Ectodermal cell (in vitro differentiated cells): ENCODE data around the gene COL5A1.

Experiments
- H3K27ac ChIP-seq: 2 replicates; pipeline ENCODE4 v1.7.0; 2013; ENCODE audit warnings: mild to moderate bottlenecking, low read depth, low read length; ENCODE audit not compliant: insufficient read depth, poor library complexity, severe bottlenecking
- H3K27me3 ChIP-seq: 2 replicates; pipeline ENCODE4 v1.7.0; 2013; ENCODE audit warnings: mild to moderate bottlenecking, low read length; ENCODE audit not compliant: insufficient read depth, control insufficient read depth, poor library complexity, severe bottlenecking
- H3K36me3 ChIP-seq: one replicate; pipeline ENCODE4 v1.7.0; 2013; ENCODE audit warnings: low read length; ENCODE audit not compliant: control insufficient read depth, insufficient read depth
- H3K4me1 ChIP-seq: one replicate; pipeline ENCODE4 v1.7.0; 2013; ENCODE audit warnings: low read length; ENCODE audit not compliant: control insufficient read depth, insufficient read depth
- H3K4me3 ChIP-seq: 2 replicates; pipeline ENCODE4 v1.7.0; 2013; ENCODE audit warnings: low read depth, low read length, control low read depth; ENCODE audit not compliant: insufficient read depth
- H3K9me3 ChIP-seq: 2 replicates; pipeline ENCODE4 v1.7.0; 2013; ENCODE audit warnings: mild to moderate bottlenecking, low read length, moderate library complexity; ENCODE audit not compliant: control insufficient read depth
- WGBS, 2 experiments: methylation state at CpG; one replicate each; pipeline ENCODE4 v1.1.7; 2013; ENCODE audit warnings: missing lambda C conversion rate in 2 of 2; 5-methylcytosine and 5-hydroxymethylcytosine counted together

COL5A1 gene

DNA sequence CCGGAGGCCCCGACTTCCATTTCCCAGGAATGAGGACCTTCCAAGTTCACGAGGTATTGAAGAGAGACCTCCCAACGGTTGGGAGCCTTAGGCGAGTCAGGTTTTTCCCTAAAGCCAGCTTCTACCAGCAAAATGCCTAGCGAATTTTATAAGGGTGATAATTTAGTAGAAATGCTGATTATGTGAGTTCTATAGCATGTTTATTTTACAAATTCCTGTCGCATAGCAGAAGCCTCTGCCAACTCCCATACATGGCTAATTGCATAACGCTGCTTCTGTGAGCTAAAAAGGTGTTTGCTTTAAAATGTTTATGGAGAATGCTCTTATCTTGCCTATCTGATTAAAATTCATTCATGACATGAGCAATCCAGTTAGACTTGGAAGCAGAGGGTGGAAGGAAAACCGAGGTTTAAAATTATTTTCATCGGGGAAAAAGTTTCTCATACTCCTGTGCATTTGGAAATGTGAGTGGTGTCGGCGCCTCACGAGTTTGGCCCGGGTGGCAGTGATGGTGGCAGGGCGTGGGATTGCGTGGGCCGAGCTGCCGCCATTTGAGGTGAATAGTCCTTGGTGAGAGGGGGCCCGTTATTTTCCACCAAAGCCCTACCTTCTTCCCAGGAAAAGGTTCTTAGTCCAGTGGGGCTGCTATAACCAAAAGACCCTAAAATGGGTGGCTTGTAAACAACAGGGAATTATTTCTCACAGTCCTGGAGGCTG is 134.6 kb downstream of the COL5A1 start:
- 93 to 95% methylated on average over 19 of the region's 19 CpGs for WGBS, 2 experiments
- no peak overlapping the region for H3K4me3 ChIP-seq
- no peaks in the 10 kb centered on the region for H3K9me3 ChIP-seq
- no peak overlapping the region for H3K27ac ChIP-seq
- no peaks in the 10 kb centered on the region for H3K36me3 ChIP-seq
- H3K4me1 ChIP-seq: no peaks in the 10 kb centered on the region
- H3K27me3 ChIP-seq: no peaks in the 10 kb centered on the region

- Histone ChIP-seq H3K4me1 (no peaks in the 10 kb centered on the region), H3K36me3 (no peaks in the 10 kb centered on the region), H3K27me3 (no peaks in the 10 kb centered on the region), H3K4me3 (no peak overlapping the region), H3K9me3 (no peaks in the 10 kb centered on the region), H3K27ac (no peak overlapping the region)
- 93 to 94% methylated on average over 13 of the region's 13 CpGs for WGBS, 2 experiments
Measured at GRCh38 chr9:134777153-134777552, 135.6 kb downstream of the COL5A1 start.

GRCh38 chr9:134778156-134778555 is 136.6 kb downstream of the COL5A1 start:
- Histone ChIP-seq H3K9me3 (no peaks in the 10 kb centered on the region), H3K4me1 (no peaks in the 10 kb centered on the region), H3K27me3 (no peaks in the 10 kb centered on the region), H3K27ac (no peak overlapping the region), H3K36me3 (no peaks in the 10 kb centered on the region), H3K4me3 (no peak overlapping the region)
- 91% methylated on average over 13 of the region's 13 CpGs for WGBS, 2 experiments

DNA sequence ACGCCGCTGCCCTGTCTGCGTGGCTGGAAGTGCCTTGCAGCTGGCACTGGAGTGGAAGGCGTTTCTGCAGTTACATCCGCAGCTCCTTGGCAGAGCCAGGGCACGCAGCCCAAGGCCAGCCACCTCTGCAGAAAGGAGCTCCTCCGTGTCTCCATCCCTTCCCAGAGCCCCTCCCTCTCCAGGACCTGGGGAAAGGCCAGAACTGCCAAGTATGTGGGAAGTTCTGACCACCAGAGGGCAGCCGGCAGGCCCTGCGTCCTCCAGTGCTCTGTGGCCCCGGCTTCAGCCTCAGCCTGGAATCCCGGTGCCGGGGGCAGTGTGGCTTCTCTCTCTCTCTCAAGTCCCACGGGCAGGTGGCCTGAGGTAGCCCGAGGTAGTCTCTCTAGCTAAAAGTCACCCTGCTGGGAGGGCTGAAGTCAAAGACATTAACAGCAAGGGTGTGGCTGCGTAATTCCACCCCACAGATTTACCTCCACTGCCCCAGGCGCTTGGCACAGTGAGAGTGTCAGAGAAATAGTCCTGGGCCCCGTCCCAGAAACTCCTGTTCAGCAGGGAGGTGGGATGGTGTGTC is 137.3 kb downstream of the COL5A1 start:
- WGBS, 2 experiments: 50 to 56% methylated on average over 17 of the region's 17 CpGs
- Histone ChIP-seq H3K4me1 (peaks cover 3% of the 10 kb centered on the region), H3K4me3 (no peak overlapping the region), H3K27me3 (no peaks in the 10 kb centered on the region), H3K27ac (no peak overlapping the region), H3K36me3 (no peaks in the 10 kb centered on the region), H3K9me3 (no peaks in the 10 kb centered on the region)

GRCh38 chr9:134779640-134780039 is 138.0 kb downstream of the COL5A1 start:
- no peaks in the 10 kb centered on the region for H3K36me3 ChIP-seq
- no peaks in the 10 kb centered on the region for H3K9me3 ChIP-seq
- H3K4me3 ChIP-seq: no peak overlapping the region
- peaks cover 10% of the 10 kb centered on the region for H3K4me1 ChIP-seq
- no peaks in the 10 kb centered on the region for H3K27me3 ChIP-seq
- no peak overlapping the region for H3K27ac ChIP-seq
- WGBS, 2 experiments: 91 to 97% methylated on average over 8 of the region's 8 CpGs

- WGBS, 2 experiments: 83 to 86% methylated on average over 28 of the region's 28 CpGs
- no peaks in the 10 kb centered on the region for H3K27me3 ChIP-seq
- H3K4me3 ChIP-seq: no peak overlapping the region
- no peaks in the 10 kb centered on the region for H3K9me3 ChIP-seq
- H3K36me3 ChIP-seq: no peaks in the 10 kb centered on the region
- H3K4me1 ChIP-seq: peaks cover 19% of the 10 kb centered on the region
- H3K27ac ChIP-seq: no peak overlapping the region
Measured at GRCh38 chr9:134781591-134782302, 140.1 kb downstream of the COL5A1 start.

GRCh38 chr9:134782921-134783698 is 141.5 kb downstream of the COL5A1 start:
- WGBS, 2 experiments: 94 to 95% methylated on average over 33 of the region's 33 CpGs
- Histone ChIP-seq H3K9me3 (no peaks in the 10 kb centered on the region), H3K27me3 (no peaks in the 10 kb centered on the region), H3K27ac (no peak overlapping the region), H3K36me3 (no peaks in the 10 kb centered on the region), H3K4me3 (no peak overlapping the region), H3K4me1 (peaks cover 19% of the 10 kb centered on the region)

- Histone ChIP-seq H3K36me3 (no peaks in the 10 kb centered on the region), H3K9me3 (no peaks in the 10 kb centered on the region), H3K27me3 (no peaks in the 10 kb centered on the region), H3K27ac (no peak overlapping the region), H3K4me1 (peaks cover 19% of the 10 kb centered on the region), H3K4me3 (no peak overlapping the region)
- 93 to 96% methylated on average over 12 of the region's 12 CpGs for WGBS, 2 experiments
Measured at GRCh38 chr9:134783699-134784039, 142.1 kb downstream of the COL5A1 start.

DNA sequence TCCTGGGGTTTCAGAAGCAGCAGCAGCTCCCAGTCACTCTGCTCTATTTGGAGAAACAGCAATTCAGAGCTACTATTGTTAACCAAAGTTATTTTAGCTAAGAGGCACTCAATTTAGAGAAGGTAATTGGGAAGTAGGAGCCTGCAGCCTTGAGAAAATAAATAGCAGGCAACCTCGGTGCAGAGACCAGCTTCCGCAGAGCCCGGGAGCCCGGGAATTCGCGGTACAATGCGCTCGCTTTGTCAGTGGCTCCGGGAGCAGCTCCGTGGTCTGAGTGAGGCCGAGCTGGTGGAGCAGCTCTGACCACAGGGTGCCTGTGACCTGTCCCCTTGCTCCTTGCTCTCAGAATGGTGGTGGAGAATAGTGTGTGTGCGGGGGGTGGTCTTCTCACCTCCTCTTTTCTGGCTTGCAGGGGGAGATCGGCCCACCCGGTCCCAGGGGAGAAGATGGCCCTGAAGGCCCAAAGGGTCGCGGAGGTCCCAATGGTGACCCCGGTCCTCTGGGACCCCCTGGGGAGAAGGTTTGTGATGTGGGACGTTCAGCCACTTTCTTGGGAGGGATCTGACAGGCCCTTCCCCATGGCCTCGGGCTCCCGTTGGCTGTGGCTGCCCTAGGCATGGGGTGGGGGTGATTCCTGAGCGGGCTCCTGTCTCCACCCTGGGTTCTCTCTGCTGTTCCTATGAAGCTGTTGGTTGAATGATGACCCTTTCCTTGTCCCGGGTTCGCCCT is 143.1 kb downstream of the COL5A1 start:
- no peaks in the 10 kb centered on the region for H3K27me3 ChIP-seq
- no peaks in the 10 kb centered on the region for H3K9me3 ChIP-seq
- no peak overlapping the region for H3K4me3 ChIP-seq
- no peaks in the 10 kb centered on the region for H3K36me3 ChIP-seq
- peak overlapping the region; percentile 36 for H3K27ac ChIP-seq
- WGBS, 2 experiments: 76 to 77% methylated on average over 23 of the region's 23 CpGs
- peaks cover 19% of the 10 kb centered on the region for H3K4me1 ChIP-seq
